H1 (cell line): Measurements from ENCODE around the gene POLR2A. TPM values are rescaled to one million over a fixed set of nuclear protein-coding genes. Genes with fewer than 3 reads are reported as not detected.

Experiments used
- ATF2 ChIP-seq: IDR thresholded peaks from 2 replicates; pipeline ENCODE4 v1.6.1; 2012; ENCODE audit warnings: low read length, inconsistent platforms
- ATF3 ChIP-seq: IDR thresholded peaks from 2 replicates; pipeline ENCODE4 v1.6.1; 2011; ENCODE audit warnings: low read depth, mild to moderate bottlenecking, low read length; ENCODE audit not compliant: insufficient read depth
- BCL11A ChIP-seq, 2 experiments: IDR thresholded peaks; one replicate each; pipeline ENCODE4 v1.6.1; 2011; ENCODE audit warnings: low read depth in 2 of 2, low read length in 2 of 2, mild to moderate bottlenecking in 2 of 2
- CBX8 ChIP-seq: fragments of 300-800, 300-1000 bp; sonication (generic); IDR thresholded peaks from 2 replicates; pipeline ENCODE4 v1.7.1; 2016; ENCODE audit warnings: low read depth, low read length, borderline replicate concordance
- CEBPB ChIP-seq: IDR thresholded peaks from 2 replicates; pipeline ENCODE4 v1.6.1; 2012; ENCODE audit warnings: low read depth, low read length
- CREB1 ChIP-seq: IDR thresholded peaks from 2 replicates; pipeline ENCODE4 v1.6.1; 2012; ENCODE audit warnings: inconsistent platforms
- CTCF ChIP-seq, 3 experiments: IDR thresholded peaks; 1 replicate in 2 of 3; 2 replicates in 1 of 3; pipeline versions ENCODE4 v1.5.1 to v1.6.1; 2011; ENCODE audit warnings: low read length in 3 of 3, mild to moderate bottlenecking in 3 of 3, inconsistent platforms in 2 of 3, low read depth in 1 of 3, moderate library complexity in 1 of 3; ENCODE audit not compliant: insufficient read depth in 1 of 3; ENCODE audit errors: control extremely low read depth in 1 of 3
- EP300 ChIP-seq, 2 experiments: IDR thresholded peaks; 1 replicate in 1 of 2; 2 replicates in 1 of 2; pipeline ENCODE4 v1.6.1; 2011 to 2012; ENCODE audit warnings: low read depth in 2 of 2, low read length in 2 of 2, mild to moderate bottlenecking in 2 of 2, borderline replicate concordance in 1 of 2, inconsistent platforms in 1 of 2, moderate library complexity in 1 of 2
- HDAC2 ChIP-seq, 2 experiments: fragments of 300-600 bp in 1 of 2; sonication (generic) in 1 of 2; IDR thresholded peaks; 2 replicates each; pipeline ENCODE4 v1.6.1; 2011 to 2012; ENCODE audit warnings: low read depth in 2 of 2, low read length in 2 of 2, mild to moderate bottlenecking in 2 of 2, moderate library complexity in 2 of 2, borderline replicate concordance in 1 of 2, inconsistent platforms in 1 of 2
- NRF1 ChIP-seq: IDR thresholded peaks from 2 replicates; pipeline ENCODE4 v1.6.1; 2011; ENCODE audit warnings: mild to moderate bottlenecking, low read depth, low read length, improper control_type of control experiment
- POLR2A ChIP-seq, 2 experiments: IDR thresholded peaks; 1 replicate in 1 of 2; 2 replicates in 1 of 2; pipeline ENCODE4 v1.6.1; 2011; ENCODE audit warnings: low read depth in 2 of 2, low read length in 2 of 2, mild to moderate bottlenecking in 2 of 2; ENCODE audit errors: control extremely low read depth in 1 of 2
- POLR2AphosphoS5 ChIP-seq: IDR thresholded peaks from 2 replicates; pipeline ENCODE4 v1.6.1; 2011; ENCODE audit warnings: low read depth, low read length
- POU5F1 ChIP-seq: IDR thresholded peaks from 2 replicates; pipeline ENCODE4 v1.6.1; 2011; ENCODE audit warnings: low read depth, mild to moderate bottlenecking, low read length, moderate library complexity
- RNF2 ChIP-seq: fragments of 200-900, 300-1000 bp; sonication (generic); IDR thresholded peaks from 2 replicates; pipeline ENCODE4 v1.7.1; 2016; ENCODE audit warnings: borderline replicate concordance, low read depth, mild to moderate bottlenecking, antibody characterized with exemption, low read length; ENCODE audit not compliant: poor library complexity, severe bottlenecking; ENCODE audit errors: missing control alignments
- RXRA ChIP-seq: IDR thresholded peaks from 2 replicates; pipeline ENCODE4 v1.6.1; 2011; ENCODE audit warnings: low read depth, mild to moderate bottlenecking, low read length, moderate library complexity; ENCODE audit not compliant: insufficient read depth
- SIRT6 ChIP-seq: IDR thresholded peaks from one replicate; pipeline ENCODE4 v1.7.1; 2012; ENCODE audit warnings: low read length, inconsistent platforms
- USF2 ChIP-seq: IDR thresholded peaks from 2 replicates; pipeline ENCODE4 v1.6.1; 2011; ENCODE audit warnings: low read length, improper control_type of control experiment
- polyA plus RNA-seq, 7 experiments: library from polyadenylated mRNA; depleted of rRNA in 3 of 7; stranded (reverse) in 5 of 7; unstranded in 2 of 7; fragments of >200 nt in 5 of 7; fragments of 200-250 nt in 2 of 7; gene quantifications; 1 replicate in 5 of 7; 2 replicates in 1 of 7; 4 replicates in 1 of 7; pipeline versions ENCODE4 v1.2.1 to v1.2.3, GENCODE V29; 2011 to 2013; ENCODE audit warnings: missing spikeins in 2 of 7, mixed read lengths in 2 of 7
- total RNA-seq: library from RNA; stranded (reverse); fragmentation: NEBNext Ultra II Directional; extraction: Animal tissue kit (Norgen Biotek cat#: 25700); gene quantifications from 2 replicates; pipeline ENCODE4 v1.2.1, GENCODE V29; 2021

Gene POLR2A
- total and polyA plus RNA-seq, 2 of the 8 experiments (the other 6 are each of a cell fraction or from before 2014, with no cell fraction given), result 26.8 to 150 TPM

GRCh38 chr17:7440113-7440833 lies 43.9 kb upstream of the POLR2A start (continued):
- TF ChIP-seq POLR2AphosphoS5 (no peak), SIRT6 (no peak), CREB1 (no peak; the same call in 1 of the 2 replicates), RXRA (no peak), POLR2A (IDR thresholded peaks at IDR 0.05; ENCODE audit: control extremely low read depth in 1 of 2, low read depth in 2 of 2, low read length in 2 of 2) (0 out of 3 replicates have a peak, but pooled peaks of 1 of the 2 experiments have one; percentile 13), BCL11A (IDR thresholded peaks at IDR 0.05; ENCODE audit: low read depth in 2 of 2, low read length in 2 of 2) (no peak), ATF2 (no peak), POU5F1 (no peak), CBX8 (no peak), CTCF (IDR thresholded peaks at IDR 0.05; ENCODE audit: control extremely low read depth in 1 of 3, insufficient read depth in 1 of 3, low read depth in 1 of 3, low read length in 3 of 3) (no peak), NRF1 (no peak), RNF2 (no peak), ATF3 (peak; percentile 72; the same call in 1 of the 2 replicates), CEBPB (no peak), HDAC2 (IDR thresholded peaks at IDR 0.05; ENCODE audit: borderline replicate concordance in 1 of 2, low read depth in 2 of 2, low read length in 2 of 2) (peak in 1 of 2 experiments; percentile 26; a peak in 1 of 4 replicates), EP300 (IDR thresholded peaks at IDR 0.05; ENCODE audit: borderline replicate concordance in 1 of 2, low read depth in 2 of 2, low read length in 2 of 2) (peak in 1 of 2 experiments; percentile 97; a peak in 2 of 3 replicates), USF2 (peak; percentile 87)
